Neural progenitor cell (in vitro differentiated cells): ENCODE results near the gene TARS1. TPM values are rescaled to one million over a fixed set of nuclear protein-coding genes. Genes with fewer than 3 reads are reported as not detected.

ENCODE experiments used
- DNase-seq: peaks from one replicate; pipeline ENCODE4 v3.0.0-alpha.2; 2016; ENCODE audit warnings: low spot score
- H2AFZ ChIP-seq: fragments of 200-600 bp; sonication (generic); replicated peaks from 2 replicates; pipeline ENCODE4 v1.6.1; 2016; ENCODE audit warnings: antibody characterized with exemption
- H3F3A ChIP-seq: fragments of 200-600 bp; sonication (generic); 2 replicates; pipeline ENCODE4 v1.6.1; 2016; ENCODE audit warnings: antibody characterized with exemption, low read depth
- H3K27ac ChIP-seq: fragments of 200-600 bp; sonication (generic); 2 replicates; pipeline ENCODE4 v1.5.1; 2016; ENCODE audit warnings: mild to moderate bottlenecking
- H3K27me3 ChIP-seq: fragments of 200-600 bp; sonication (generic); 2 replicates; pipeline ENCODE4 v1.6.1; 2016; ENCODE audit warnings: mild to moderate bottlenecking, moderate library complexity
- H3K36me3 ChIP-seq: fragments of 200-600 bp; sonication (generic); 2 replicates; pipeline ENCODE4 v1.5.1; 2016
- H3K4me1 ChIP-seq: fragments of 200-600 bp; sonication (generic); 2 replicates; pipeline ENCODE4 v1.6.1; 2016; ENCODE audit warnings: mixed run types
- H3K4me2 ChIP-seq: fragments of 200-600 bp; sonication (generic); 2 replicates; pipeline ENCODE4 v1.6.1; 2016
- H3K4me3 ChIP-seq: fragments of 200-600 bp; sonication (generic); 2 replicates; pipeline ENCODE4 v1.5.1; 2016
- H3K79me2 ChIP-seq: fragments of 200-600 bp; sonication (generic); 2 replicates; pipeline ENCODE4 v1.6.1; 2016; ENCODE audit warnings: low read depth
- H3K9ac ChIP-seq: fragments of 200-600 bp; sonication (generic); 2 replicates; pipeline ENCODE4 v1.6.1; 2016
- H3K9me3 ChIP-seq: fragments of 200-600 bp; sonication (generic); 2 replicates; pipeline ENCODE4 v1.5.1; 2016; ENCODE audit warnings: low read depth
- H4K20me1 ChIP-seq: fragments of 200-600 bp; sonication (generic); 2 replicates; pipeline ENCODE4 v1.6.1; 2016; ENCODE audit warnings: low read depth
- H3K27ac Mint-ChIP-seq: 3 replicates; pipeline ENCODE4 v1.8.0; 2021; ENCODE audit warnings: mixed read lengths
- H3K27me3 Mint-ChIP-seq: 2 replicates; pipeline ENCODE4 v1.8.0; 2022; ENCODE audit warnings: low read depth, mild to moderate bottlenecking, inconsistent platforms, moderate library complexity, mixed read lengths; ENCODE audit not compliant: insufficient read depth
- H3K36me3 Mint-ChIP-seq: 3 replicates; pipeline ENCODE4 v1.8.0; 2021; ENCODE audit warnings: mixed read lengths
- H3K4me1 Mint-ChIP-seq: 3 replicates; pipeline ENCODE4 v1.8.0; 2021; ENCODE audit warnings: mixed read lengths
- H3K4me3 Mint-ChIP-seq: 3 replicates; pipeline ENCODE4 v1.8.0; 2021; ENCODE audit warnings: mild to moderate bottlenecking, moderate library complexity, mixed read lengths
- H3K9me3 Mint-ChIP-seq: 3 replicates; pipeline ENCODE4 v1.8.0; 2020; ENCODE audit warnings: mixed read lengths
- EZH2 ChIP-seq: fragments of 200-600 bp; sonication (generic); IDR thresholded peaks from 2 replicates; pipeline ENCODE4 v1.6.1; 2017; ENCODE audit warnings: antibody characterized with exemption, mild to moderate bottlenecking, moderate library complexity
- EZH2phosphoT487 ChIP-seq: fragments of 200-600 bp; sonication (generic); IDR thresholded peaks from 2 replicates; pipeline ENCODE4 v1.6.1; 2017; ENCODE audit warnings: antibody characterized with exemption
- total RNA-seq: library from RNA; depleted of rRNA; stranded (reverse); fragments of >200 nt; gene quantifications from 2 replicates; pipeline ENCODE4 v1.2.3, GENCODE V29; 2015; ENCODE audit warnings: low replicate concordance
- TF ChIP-seq, protein P1 (sequence below): fragments of 200-600 bp; sonication (generic); IDR thresholded peaks from 2 replicates; pipeline ENCODE4 v1.5.1; 2017; ENCODE audit warnings: antibody characterized with exemption, mild to moderate bottlenecking

Gene TARS1
- 73.6 and 123 TPM in 2 replicates for total RNA-seq

DNA sequence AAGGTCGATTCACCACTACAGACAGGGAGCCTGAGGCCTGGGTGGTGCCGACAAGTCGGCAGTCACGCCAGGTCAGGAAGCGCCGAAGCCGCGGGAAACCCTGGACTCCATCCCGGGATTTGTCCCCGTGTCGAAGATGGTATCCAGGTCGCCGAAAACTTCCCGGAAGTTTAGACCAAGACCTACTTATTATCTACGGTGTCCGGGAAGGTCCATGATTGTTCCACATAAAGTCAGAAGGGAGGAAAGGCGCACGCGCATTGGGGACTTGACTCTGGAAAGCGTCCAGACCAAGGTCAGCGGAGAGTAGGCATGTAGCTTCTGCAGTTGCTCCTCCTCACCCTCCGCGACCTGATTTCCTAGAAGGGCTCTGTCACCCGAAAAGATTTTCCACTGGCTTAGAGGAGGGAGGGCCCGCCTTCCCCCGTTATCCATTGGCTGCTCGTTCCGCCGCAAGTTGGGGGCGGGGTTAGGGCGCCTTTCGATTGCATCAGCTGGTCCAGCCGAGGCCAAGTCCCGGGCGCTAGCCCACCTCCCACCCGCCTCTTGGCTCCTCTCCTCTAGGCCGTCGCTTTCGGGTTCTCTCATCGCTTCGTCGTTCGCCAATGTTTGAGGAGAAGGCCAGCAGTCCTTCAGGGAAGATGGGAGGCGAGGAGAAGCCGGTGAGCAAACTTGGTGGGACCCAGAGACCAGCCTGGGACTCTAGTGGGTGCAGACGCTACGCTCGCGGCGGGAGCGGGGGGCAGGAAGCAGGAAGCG, at the start of gene TARS1:
TSS of gene TARS1 (plus strand) at position 484 of the 759 bp plus-strand sequence. CDS start at position 606, 122 bp downstream.
- H3K4me1 Mint-ChIP-seq: peaks cover 11% of the 10 kb centered on the region
- Histone ChIP-seq H4K20me1 (peaks cover 4% of the 10 kb centered on the region), H3K27me3 (no peaks in the 10 kb centered on the region), H3K4me1 (peaks cover 19% of the 10 kb centered on the region), H3K79me2 (peaks cover 56% of the 10 kb centered on the region), H3K4me2 (peak within 1 kb of the TSS; percentile 85), H3K36me3 (no peaks in the 10 kb centered on the region), H2AFZ (peak within 1 kb of the TSS; percentile 80), H3K27ac (no peak within 1 kb of the TSS), H3K4me3 (peak within 1 kb of the TSS; percentile 79), H3K9me3 (no peaks in the 10 kb centered on the region), H3F3A (peaks cover 34% of the 10 kb centered on the region), H3K9ac (peak within 1 kb of the TSS; percentile 44)
- TF ChIP-seq, protein P1, sequence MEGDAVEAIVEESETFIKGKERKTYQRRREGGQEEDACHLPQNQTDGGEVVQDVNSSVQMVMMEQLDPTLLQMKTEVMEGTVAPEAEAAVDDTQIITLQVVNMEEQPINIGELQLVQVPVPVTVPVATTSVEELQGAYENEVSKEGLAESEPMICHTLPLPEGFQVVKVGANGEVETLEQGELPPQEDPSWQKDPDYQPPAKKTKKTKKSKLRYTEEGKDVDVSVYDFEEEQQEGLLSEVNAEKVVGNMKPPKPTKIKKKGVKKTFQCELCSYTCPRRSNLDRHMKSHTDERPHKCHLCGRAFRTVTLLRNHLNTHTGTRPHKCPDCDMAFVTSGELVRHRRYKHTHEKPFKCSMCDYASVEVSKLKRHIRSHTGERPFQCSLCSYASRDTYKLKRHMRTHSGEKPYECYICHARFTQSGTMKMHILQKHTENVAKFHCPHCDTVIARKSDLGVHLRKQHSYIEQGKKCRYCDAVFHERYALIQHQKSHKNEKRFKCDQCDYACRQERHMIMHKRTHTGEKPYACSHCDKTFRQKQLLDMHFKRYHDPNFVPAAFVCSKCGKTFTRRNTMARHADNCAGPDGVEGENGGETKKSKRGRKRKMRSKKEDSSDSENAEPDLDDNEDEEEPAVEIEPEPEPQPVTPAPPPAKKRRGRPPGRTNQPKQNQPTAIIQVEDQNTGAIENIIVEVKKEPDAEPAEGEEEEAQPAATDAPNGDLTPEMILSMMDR: no peak
- no peak for TF ChIP-seq EZH2
- TF ChIP-seq EZH2phosphoT487: no peak
- peaks cover 8% of the 10 kb centered on the region for H3K36me3 Mint-ChIP-seq
- peak; percentile 97 for DNase-seq
- no peak within 1 kb of the TSS for H3K27ac Mint-ChIP-seq
- no peak within 1 kb of the TSS for H3K4me3 Mint-ChIP-seq
- no peaks in the 10 kb centered on the region for H3K9me3 Mint-ChIP-seq
- H3K27me3 Mint-ChIP-seq: no peaks in the 10 kb centered on the region

DNA sequence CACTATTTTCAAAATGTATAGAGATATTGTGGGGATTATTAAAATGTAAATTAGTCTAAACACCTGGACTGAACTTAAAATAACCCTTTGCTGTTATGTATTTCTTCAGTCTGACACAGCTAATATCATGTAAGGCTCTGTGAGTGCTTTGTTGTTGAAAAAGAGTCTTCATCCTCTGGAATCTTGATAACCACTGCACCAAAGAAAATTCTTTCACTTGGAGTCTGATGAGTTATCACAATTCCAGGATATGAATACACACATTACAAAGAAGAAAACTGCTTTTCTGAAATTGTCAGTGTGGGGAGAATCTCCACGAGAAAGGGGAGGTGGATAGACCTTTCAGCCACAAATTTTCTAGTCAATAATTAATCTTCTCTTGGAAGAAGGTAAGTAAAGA, 42.3 kb upstream of the TARS1 start:
- TF ChIP-seq, protein P1: no peak
- TF ChIP-seq EZH2phosphoT487 (no peak), EZH2 (no peak)
- Histone ChIP-seq H3K27me3 (no peaks in the 10 kb centered on the region), H4K20me1 (no peaks in the 10 kb centered on the region), H3K27ac (no peak overlapping the region), H3K79me2 (no peaks in the 10 kb centered on the region), H3K9ac (no peak overlapping the region), H3F3A (no peaks in the 10 kb centered on the region), H3K4me3 (no peak overlapping the region), H3K9me3 (no peaks in the 10 kb centered on the region), H3K4me2 (no peak overlapping the region), H2AFZ (no peak overlapping the region), H3K4me1 (peaks cover 5% of the 10 kb centered on the region), H3K36me3 (no peaks in the 10 kb centered on the region)
- no peak overlapping the region for H3K4me3 Mint-ChIP-seq
- H3K36me3 Mint-ChIP-seq: no peaks in the 10 kb centered on the region
- no peak overlapping the region for H3K27ac Mint-ChIP-seq
- H3K27me3 Mint-ChIP-seq: no peaks in the 10 kb centered on the region
- no peak for DNase-seq
- H3K4me1 Mint-ChIP-seq: no peaks in the 10 kb centered on the region
- H3K9me3 Mint-ChIP-seq: peaks cover 4% of the 10 kb centered on the region

DNA sequence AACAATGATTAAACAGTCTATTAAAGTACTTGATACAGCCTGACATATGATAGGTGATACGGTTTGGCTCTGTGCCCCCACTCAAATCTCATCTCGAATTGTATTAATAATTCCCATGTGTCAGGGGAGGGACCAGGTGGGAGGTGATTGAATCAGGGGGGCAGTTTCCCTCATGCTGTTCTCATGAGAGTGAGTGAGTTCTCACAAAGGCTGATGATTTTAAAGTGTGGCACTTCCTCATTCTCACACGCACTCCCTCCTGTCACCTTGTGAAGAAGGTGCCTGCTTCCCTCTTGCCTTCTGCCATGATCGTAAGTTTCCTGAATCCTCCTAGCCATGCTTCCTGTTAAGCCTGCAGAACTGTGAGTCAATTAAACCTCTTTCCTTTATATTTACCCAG, 40.1 kb upstream of the TARS1 start:
- no peak overlapping the region for H3K4me3 Mint-ChIP-seq
- no peak for DNase-seq
- Histone ChIP-seq H3K4me3 (no peak overlapping the region), H3K36me3 (no peaks in the 10 kb centered on the region), H3K9ac (no peak overlapping the region), H3K4me2 (no peak overlapping the region), H2AFZ (no peak overlapping the region), H3K79me2 (no peaks in the 10 kb centered on the region), H3F3A (no peaks in the 10 kb centered on the region), H3K27ac (no peak overlapping the region), H3K9me3 (no peaks in the 10 kb centered on the region), H3K27me3 (no peaks in the 10 kb centered on the region), H3K4me1 (peaks cover 5% of the 10 kb centered on the region), H4K20me1 (no peaks in the 10 kb centered on the region)
- H3K27ac Mint-ChIP-seq: no peak overlapping the region
- H3K36me3 Mint-ChIP-seq: no peaks in the 10 kb centered on the region
- no peaks in the 10 kb centered on the region for H3K4me1 Mint-ChIP-seq
- H3K9me3 Mint-ChIP-seq: no peaks in the 10 kb centered on the region
- TF ChIP-seq EZH2phosphoT487 (no peak), EZH2 (no peak)
- TF ChIP-seq, protein P1: no peak
- H3K27me3 Mint-ChIP-seq: no peaks in the 10 kb centered on the region
